NK-92 (cell line): Measurements from ENCODE around the gene DAB2IP.

Experiments used
- DNase-seq: peaks from one replicate; lab custom pipeline; 2025; ENCODE audit not compliant: unreplicated experiment; lab: John Stamatoyannopoulos, UW

Gene DAB2IP

DNA sequence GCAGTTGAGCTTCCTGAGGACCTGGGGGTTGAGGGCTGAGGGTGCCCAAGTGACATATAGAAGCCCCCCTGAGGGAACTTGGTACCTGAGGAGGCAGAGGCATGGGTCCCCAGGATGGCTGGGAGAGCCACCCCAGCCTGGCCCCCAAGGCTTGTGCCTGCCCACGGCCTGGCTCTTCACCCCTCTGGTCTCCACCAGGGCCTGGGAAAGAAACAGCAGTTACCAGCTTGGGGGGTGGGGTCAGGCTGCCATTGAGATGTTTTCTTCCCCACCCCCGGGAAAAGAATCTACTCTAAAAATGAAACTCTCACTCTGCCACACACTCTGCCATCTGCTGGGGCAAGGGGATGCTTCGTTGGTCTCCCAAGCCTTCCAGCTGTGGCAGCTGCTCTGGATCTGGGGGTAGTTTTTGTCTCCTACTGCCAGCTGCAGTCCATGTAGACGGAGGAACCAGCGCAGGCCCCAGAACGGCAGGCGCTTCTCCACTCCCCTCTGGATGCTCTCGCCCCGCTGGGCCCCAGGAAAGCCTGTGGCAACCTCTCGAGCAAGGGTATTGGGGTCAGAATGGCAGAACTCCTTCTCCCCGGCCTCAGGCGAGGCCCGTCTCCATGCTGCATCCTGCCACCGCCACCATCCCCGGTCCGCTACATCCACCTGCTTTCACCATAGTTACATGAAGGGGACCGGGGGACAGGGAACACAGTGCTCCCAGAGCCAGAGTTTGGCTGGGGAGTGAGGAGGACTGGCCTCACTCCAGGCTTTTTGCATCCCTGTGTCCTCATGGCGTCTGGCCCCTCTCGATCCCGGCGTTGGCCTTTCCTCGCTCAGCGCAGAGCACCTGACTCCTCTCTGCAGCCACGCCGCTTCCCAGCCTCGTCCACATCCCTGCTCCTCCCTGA lies 123.5 kb downstream of the DAB2IP start:
- no peak for DNase-seq

DNA sequence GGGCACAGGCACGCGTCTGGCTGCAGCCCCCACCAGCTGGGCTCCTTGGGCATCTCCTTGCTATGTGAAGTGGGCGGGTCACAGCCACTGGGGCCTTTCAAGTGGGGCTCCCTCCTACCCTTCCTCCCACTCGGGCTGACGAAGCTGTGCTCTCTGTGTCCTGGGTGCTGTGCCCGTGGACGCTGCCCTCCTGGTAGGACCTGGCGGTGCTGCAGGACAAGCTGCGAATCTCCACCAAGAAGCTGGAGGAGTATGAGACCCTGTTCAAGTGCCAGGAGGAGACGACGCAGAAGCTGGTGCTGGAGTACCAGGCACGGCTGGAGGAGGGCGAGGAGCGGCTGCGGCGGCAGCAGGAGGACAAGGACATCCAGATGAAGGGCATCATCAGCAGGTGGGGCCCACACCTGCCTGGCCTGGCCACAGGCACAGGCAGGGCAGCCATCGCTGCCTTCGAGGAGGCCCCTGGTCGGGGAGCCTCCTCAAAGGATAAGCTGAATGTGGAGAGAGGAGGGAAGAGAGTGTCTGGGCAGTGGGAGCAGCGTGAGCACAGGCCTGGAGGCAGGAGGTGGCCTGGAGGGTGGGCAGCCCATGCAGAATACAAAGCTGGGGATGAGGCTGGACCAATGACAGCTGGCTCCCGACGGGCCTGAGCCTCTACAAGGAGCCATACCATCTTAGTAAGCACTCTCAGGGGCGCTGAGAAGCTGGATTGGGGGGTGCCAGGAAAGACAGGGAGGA lies 124.7 kb downstream of the DAB2IP start:
- DNase-seq = no peak

DNA sequence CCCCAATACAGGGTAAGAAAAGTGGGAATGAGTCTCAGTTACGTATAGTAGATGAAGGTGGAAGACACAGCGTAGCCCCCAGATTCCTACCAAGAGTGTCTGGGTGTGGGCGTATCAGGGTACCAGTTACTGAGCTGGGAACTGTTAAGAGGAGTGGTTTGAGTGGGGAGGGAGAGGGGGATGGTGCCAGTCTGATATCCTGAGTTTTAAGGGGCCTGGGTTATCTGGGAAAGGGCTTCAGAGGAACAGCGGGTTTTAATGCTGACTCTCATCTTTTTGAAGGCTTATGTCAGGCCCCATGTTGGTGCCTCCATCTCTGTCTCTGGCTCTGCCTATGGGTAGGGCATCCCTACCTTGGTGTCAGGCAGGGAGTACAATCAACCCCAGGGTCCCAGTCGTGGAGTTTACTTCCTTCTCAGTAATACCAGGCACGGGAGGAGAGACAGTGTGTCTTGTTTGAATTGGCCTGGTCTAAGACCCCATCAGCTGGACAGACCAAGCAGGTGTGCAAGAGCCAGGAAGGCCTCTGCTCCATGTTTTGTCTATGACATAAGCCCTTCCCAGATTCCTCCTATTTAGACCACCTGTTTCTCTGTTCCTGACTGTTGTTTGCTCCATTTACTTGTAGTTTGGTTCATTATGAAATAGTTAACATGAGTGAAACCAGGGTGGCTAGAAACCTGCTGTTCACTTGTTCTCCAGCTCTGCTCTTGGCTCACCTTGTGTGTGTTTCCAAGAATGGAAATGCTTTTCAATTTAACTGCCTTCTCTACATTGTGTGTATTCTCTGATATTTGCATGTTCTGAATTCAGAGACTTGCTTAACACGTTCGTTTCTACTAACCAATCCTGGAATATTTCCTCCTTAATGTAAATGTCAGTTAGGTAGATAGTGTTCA lies 125.6 kb downstream of the DAB2IP start:
- DNase-seq = no peak

DNA sequence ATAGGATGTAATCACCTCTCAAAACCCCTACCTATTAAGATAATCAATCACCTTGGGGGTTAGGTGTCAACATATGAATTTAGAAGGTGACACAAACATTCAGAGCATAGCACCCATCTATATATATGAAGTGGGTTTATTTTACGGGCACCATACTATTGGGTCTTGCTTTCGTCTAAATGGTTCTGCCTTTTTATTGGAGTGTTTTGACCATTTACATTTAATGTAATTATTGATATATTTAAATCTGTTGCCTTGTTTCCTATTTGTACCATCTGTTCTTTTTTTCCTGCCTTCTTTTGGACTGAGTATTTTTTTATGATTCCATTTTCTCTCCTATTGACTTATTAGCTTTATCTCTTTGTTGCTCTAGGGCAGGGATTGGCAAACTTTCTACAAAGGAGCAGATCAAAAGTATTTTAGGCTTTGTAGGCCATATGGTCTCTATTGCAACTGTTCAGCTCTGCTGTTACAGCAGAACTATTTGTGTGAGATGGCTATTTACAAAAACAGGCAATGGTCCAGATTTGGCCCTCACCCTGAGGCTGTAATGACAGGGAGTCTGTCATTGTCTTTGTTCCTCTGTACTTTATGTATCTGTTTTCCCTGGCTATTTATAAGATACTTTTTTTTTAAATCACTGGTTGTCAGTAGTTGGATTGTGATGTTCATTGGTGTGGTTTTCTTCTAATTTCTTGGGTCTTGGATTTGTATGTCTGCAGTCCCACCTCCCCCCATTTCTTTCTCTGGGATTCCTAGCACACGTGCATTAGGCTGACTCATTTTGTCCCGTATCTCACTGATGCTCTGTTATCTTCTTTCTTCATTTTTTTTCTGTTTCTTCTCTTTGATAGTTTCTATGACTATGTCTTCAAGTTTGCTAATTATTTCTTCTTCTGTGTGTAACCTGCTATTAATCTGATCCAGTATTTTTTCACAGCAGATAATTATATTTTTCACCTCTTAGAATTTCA lies 127.1 kb downstream of the DAB2IP start:
- no peak for DNase-seq

DNA sequence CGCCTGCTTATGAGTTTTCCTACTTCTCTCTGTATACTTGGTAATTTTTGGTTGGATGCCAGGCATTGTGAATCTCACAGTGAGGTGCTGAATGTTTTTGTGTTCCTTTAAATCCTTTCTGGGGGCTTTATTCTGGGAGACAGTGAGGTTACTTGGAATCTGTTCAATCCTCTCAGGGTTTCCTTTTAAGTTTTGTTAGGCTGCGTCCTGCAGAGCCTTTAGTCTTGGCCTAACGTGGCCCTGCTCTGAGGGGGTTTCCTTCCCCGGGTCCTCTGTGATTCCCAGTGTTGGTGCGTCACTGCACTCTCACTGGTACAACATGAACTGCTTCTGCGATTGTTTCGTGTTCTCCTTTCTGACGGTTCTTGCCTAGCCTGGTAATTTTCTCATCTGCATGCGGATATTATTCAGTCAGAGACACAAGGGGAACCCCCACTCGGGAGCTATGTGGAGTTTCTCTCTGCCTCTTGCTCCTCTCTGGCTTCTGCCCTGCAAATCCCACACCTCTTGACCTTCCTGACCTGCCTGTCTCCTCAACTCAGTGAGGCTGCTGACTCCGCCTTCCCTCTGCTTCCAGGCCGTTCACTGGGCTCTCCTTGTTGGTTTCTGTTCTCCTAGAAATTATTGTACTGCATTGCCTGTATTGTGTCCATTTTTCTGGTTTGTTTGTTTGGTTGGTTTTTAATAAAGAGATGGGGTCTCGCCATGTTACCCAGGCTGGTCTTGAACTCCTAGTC lies 128.1 kb downstream of the DAB2IP start:
- DNase-seq = no peak

DNA sequence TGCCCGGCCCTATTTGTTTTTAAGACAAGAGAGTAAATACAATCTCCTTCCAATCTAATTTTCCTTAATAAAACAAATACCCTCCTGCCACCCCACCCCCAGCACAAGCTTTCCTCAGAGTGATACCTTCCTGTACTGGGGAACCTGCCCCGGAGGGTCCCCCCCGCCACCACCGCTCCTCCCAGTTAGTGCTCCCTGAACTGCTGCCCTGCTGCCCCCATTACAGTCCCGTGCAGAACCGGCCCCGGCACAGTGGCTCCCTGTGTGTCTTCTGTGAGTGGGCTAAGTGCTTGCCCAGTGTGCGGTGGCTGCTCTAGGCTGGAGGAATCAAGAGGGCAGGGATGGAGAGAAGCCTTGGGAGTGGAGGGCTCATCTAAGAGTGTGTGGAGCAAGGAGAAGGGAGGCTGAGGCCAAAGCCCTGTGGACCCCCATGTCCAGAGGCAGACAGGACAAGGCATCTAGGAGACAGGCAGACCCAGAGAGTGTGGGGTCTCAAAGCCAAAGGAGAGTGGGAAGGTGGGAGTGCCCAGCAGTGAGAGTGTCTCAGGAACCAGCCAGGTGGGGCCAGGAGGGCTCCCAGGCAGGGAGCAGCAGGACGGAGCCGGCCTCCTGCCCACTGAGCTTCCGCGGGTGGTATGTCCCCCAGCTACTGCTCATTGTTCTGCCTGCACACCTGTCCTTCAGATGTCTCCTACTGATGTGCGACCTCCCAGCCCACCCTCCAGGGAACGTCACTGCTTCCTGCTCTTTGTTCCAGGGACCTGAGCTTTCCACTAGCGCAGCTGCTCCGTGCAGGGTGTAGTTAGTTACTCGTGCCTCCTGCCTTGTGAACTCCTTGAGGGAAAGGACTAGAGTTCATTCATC lies 129.0 kb downstream of the DAB2IP start:
- DNase-seq = no peak

DNA sequence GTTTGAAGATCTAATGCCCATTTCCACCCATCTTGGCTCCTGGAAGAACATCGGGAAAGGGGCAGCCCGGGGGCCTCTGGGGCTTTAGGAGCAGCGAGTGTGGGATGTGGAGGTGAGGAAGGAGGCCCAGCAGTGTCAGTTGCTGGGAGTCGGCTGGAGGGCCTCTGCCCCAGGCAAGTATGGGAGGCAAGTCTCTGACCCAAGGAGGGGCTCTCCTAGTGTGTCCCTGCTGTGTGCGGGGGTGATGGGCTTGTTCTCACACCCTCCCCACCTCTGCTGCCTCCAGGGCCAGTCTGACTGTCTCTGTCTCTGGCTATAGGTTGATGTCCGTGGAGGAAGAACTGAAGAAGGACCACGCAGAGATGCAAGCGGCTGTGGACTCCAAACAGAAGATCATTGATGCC lies 129.7 kb downstream of the DAB2IP start:
- no peak for DNase-seq

DNA sequence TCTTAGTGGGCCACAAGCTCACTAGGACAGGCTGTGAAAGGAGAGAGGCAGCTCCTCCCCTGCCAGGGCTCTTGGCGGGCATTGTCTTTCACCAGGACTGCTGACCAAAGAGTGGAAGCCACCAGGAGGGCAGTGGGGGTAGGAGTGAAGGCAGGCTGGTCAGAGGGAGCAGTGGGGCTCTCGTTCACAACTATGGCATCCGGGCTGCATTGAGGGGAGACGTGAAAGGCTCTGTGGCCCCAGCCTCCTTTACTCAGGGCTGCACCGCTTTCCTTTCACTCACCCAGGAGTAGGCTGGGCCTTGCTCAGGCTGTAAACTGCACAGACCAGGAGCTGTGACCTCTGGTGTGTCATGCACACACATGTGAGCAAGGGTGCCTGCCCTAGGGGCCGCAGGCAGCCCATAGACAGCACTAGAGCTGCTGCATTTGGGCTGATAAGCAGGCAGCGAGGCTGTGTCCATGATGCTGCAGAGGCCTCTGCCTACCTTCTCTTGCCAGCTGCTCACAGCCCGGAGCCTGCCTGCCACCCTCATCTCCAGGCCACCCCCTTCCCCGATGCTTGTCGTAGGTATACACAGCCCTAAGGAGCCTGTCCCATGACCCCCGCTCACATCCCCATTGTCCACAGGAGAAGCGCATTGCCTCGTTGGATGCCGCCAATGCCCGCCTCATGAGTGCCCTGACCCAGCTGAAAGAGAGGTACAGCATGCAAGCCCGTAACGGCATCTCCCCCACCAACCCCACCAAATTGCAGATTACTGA lies 130.4 kb downstream of the DAB2IP start:
- DNase-seq = no peak

DNA sequence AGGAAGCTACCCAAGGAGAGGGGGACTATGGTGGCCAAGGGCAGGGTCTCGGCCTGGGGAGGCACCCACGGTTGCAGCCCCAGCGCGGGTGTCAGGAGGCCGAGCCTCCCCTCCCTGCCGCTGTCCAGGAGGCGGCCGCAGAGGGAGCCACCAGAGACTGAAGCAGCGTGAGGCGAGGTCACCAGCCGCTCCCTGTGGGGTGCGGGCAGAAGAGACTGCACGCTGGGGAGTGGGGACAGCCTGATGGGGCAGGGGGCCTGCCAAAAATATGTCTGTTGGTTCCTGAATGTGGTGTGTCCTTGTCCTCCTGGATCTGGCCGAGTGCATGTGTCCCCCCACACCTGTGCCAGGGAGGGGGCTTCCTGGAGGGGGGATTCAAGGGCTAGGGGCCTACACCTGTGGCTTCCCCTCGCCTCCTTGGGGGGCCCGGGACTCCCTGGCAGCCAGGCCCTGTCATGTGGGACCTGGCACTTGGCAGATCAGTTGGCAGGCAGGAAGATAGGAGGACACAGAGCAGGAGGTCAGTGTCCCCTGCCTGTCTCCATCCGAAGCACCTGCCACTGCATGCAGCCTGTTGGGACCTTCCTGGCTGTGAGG lies 131.2 kb downstream of the DAB2IP start:
- DNase-seq = no peak

DNA sequence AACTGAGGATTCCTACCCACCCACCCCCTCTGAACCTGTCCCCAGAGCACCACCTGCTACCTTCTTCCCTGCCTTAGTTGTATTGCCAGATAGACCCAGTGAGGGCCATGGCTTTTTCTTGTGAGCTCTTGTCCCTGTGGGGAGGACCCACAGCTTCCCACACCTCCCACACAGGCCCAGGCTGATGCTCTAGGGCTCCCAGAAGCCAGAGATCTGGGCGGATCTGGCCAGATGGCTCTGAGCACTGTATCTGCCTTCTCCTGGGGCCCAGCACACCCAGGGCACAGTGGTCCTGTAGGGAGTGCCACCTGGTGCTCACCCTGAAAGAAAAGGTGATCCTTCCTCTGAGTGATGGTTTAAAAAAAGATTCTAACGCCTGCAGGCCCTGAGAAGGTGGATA lies 131.7 kb downstream of the DAB2IP start:
- DNase-seq = no peak

DNA sequence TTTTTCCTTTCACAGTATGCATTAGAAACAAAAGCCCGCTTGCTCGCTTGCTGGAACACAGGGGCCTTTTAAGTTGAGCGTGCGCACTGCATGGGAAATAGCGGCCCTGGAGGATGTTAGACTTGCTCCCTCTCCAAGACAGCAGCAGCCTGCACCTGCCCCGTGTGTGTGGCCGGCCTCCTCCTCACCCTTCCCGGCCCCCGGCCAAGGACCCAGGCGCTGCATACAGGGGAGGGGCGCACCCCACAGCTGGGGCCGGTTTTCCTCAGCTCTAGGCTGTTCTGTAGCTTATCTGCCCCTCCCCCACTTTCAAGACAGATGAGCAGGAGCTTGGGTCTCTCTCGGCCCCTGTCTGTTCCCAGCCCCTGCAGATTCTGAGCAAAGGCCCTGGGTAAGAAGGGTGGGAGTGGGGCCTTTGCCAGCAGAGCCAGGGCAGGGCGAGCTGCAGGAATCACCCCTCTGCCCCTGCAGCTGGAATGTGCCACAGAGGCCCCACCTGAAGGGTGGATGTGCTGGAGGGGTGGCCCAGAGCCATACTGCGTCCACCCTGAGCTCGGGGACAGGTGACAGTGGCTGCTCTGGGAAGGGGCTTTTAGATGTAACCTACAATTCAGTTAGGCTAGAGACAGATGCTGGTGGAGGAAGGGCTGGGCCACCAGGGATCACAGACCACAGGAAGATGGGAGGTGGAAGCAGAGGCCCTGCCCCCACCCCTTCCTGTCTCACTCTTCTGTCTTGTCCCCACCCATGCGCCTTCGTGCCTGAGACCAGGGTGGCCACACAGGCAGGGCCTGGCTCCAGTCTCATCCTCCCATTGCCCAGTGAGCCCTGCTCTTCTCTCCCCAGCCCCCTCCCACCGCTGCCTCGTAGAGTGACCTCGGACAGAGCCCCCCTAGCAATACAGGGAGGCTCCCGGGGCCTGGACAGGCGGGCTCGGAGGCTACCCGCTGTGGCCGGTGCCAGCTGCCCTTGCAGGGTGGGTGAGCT lies 132.4 kb downstream of the DAB2IP start:
- no peak for DNase-seq

DNA sequence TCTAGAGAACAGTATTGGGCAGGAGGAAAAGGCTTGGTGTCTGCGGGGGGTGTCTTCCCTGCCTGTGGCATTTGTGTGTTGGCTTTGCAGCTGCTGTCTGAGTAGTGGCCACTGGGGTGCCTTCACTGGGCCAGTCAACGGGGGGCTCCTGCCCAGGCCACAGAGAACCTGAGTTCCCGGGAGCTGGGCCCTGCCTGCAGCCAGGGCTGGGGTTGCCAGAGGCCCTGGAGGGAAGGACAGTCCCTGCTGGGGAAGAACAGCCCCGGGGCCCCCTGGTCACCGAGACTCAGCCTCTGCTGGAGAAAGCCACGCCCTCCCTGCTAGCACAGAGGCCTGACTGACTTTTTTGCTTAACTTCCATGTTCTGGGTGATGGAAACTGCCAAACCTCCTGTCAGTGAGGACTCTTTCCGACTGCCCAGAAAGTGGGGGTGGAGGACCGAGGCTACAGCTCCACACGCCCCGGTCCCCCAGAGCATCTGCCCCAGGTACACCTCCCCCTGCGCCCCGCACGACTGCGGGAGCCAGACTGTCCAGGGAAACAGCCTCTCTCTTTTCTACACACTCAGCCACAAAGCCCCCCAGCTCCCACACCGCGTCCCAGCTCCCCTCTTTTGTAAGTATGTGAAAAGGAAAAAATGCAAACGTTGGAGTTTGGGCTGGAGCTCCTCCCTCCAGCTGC lies 133.4 kb downstream of the DAB2IP start:
- no peak for DNase-seq

DNA sequence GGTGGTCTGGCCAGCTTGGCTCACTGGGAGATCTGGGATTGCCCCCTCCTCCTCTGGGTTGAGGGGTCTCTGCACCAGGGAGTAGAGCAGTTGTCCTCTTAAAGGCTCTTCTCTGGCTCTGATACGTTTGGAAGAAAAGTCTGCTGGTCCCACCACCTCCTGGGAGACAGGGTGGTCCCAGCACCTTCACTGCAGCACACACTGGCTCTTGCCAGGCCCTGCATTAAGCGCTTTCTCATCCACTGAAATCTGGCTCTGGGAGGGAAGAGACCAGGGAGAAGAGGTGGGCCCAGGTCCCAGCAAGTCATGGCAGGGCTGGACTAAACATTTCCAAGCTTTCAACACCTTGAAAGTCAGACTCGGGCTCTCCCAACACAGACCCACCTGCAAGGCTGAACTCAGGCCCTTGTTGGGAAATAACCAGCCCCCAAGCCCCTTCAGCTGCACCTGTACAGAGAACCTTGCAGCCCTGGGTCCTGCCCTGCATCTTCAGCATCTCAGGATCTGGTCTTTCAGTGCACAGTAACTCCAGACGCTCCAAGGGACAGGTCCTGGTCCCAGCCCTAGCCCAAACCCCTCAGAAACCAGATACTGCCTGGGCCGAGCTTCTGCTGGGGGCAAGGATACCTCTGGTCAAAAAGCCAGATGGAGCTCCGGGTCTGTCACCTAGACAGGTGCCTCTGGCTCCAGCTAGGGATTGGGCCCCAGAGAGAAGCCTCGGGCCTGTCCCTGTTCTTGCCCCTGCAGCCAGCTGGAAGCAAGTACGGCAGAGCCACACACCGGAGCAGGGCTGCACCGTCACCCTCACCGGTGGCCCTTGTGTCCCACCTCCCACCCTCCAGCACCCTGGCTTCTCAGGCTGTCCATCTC lies 134.5 kb downstream of the DAB2IP start:
- DNase-seq = no peak

DNA sequence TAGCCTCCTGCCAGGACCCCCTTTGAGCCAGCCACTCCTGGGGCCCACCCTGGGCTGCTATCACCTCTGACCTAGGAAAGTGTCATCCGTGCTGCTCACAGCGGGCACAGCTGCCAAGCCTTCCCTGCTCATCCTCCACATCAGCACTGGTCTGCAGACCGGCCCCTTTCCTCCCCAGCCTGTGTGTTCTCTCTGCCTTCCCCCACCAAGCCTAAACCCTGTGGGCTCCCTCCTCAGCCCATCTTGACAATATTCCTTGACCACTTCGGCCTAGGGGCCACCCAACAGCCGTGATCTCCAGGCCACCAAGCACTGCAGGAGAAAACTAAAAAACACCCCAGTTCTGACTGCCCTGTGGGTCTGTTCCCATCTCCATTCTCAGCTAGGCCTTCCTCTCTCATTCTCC lies 135.1 kb downstream of the DAB2IP start:
- no peak for DNase-seq

DNA sequence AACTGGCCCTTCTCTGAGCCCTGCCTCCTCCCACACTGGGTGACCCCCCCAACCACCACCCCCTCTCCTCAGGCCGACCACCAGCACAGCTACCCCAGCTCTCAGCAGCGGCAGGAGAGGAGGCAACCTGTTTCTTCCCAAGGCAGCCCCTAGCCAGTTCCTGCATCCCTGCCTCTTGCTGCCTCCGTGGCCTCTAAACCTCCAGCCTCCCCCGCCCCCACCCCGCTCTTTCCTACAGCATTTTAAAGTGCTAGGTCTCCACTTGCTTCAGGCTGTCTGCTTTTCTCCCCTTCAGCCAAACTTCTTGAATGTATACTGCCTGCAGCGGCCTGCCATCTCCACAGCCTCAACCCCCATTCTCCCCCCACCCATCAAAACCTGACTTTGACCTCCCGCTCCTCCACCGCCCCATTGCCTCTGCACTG lies 135.6 kb downstream of the DAB2IP start:
- DNase-seq = no peak
